HL-60/S4 (cell line): ENCODE results near the gene XRCC4.
"Not testable (repeated sequence)": the region's sequence is repeated elsewhere in the genome, so short reads cannot be mapped to it uniquely, and the experiment has no call there.

ENCODE experiments used
- in situ Hi-C: fragments of 300-500 bp; cut with MboI; formaldehyde crosslinking; loops from 2 replicates; pipeline ENCODE4 v1.14.3; 2022; ENCODE audit warnings: low sequenced_read_pairs

Gene XRCC4

GRCh38 chr5:83107692-83108420 lies 30.5 kb downstream of the XRCC4 start:
- in situ Hi-C loops = no loop called here

GRCh38 chr5:83109380-83109779 lies 32.0 kb downstream of the XRCC4 start:
- in situ Hi-C loops = no loop called here

- in situ Hi-C loops = no loop called here
These were observed 38.5 kb downstream of the XRCC4 start for GRCh38 chr5:83115816-83116215.

- in situ Hi-C loops = no loop called here
These were observed 41.1 kb downstream of the XRCC4 start for GRCh38 chr5:83118471-83118870.

- in situ Hi-C loops = no loop called here
These were observed 41.6 kb downstream of the XRCC4 start for GRCh38 chr5:83118976-83119375.

GRCh38 chr5:83124593-83124992 lies 47.2 kb downstream of the XRCC4 start:
- in situ Hi-C loops = no loop called here

GRCh38 chr5:83125560-83125959 lies 48.2 kb downstream of the XRCC4 start:
- in situ Hi-C loops = no loop called here

GRCh38 chr5:83126501-83126900 lies 49.2 kb downstream of the XRCC4 start:
- in situ Hi-C loops = no loop called here

- in situ Hi-C loops = no loop called here
These were observed 56.5 kb downstream of the XRCC4 start for GRCh38 chr5:83133797-83134196.

GRCh38 chr5:83142526-83142925 lies 65.2 kb downstream of the XRCC4 start:
- in situ Hi-C loops = no loop called here

- in situ Hi-C loops = no loop called here
These were observed 67.9 kb downstream of the XRCC4 start for GRCh38 chr5:83145241-83145640.

GRCh38 chr5:83145882-83146331 lies 68.6 kb downstream of the XRCC4 start:
- in situ Hi-C loops = no loop called here

GRCh38 chr5:83146441-83146840 lies 69.1 kb downstream of the XRCC4 start:
- in situ Hi-C loops = no loop called here

GRCh38 chr5:83147593-83147992 lies 70.2 kb downstream of the XRCC4 start:
- in situ Hi-C loops = no loop called here

GRCh38 chr5:83148370-83148769 lies 71.0 kb downstream of the XRCC4 start:
- in situ Hi-C loops = no loop called here

GRCh38 chr5:83149671-83150070 lies 72.3 kb downstream of the XRCC4 start:
- in situ Hi-C loops = no loop called here

GRCh38 chr5:83151821-83152220 lies 74.5 kb downstream of the XRCC4 start:
- in situ Hi-C loops = no loop called here

GRCh38 chr5:83152996-83153395 lies 75.6 kb downstream of the XRCC4 start:
- in situ Hi-C loops = not testable (repeated sequence)

- in situ Hi-C loops = no loop called here
These were observed 78.7 kb downstream of the XRCC4 start for GRCh38 chr5:83156001-83156400.

- in situ Hi-C loops = no loop called here
These were observed 79.8 kb downstream of the XRCC4 start for GRCh38 chr5:83157163-83157562.

GRCh38 chr5:83162601-83163000 lies 85.3 kb downstream of the XRCC4 start:
- in situ Hi-C loops = no loop called here

- in situ Hi-C loops = no loop called here
These were observed 90.2 kb downstream of the XRCC4 start for GRCh38 chr5:83167538-83167937.
